K562 (cell line): ENCODE data around the gene VASH1. TPM values are rescaled to one million over a fixed set of nuclear protein-coding genes. Genes with fewer than 3 reads are reported as not detected.

Source experiments
- ATAC-seq: fragments of 200-7000 bp; cut with Tn5 transposase; 3 replicates; pipeline ENCODE4 v1.9.1; 2020; ENCODE audit warnings: moderate library complexity
- BruUV-seq: library from RNA; stranded (reverse); fragments of 400-500 nt; replicated peaks from 2 replicates; lab custom pipeline; 2021; lab: Mats Ljungman, UMichigan
- CTCF ChIA-PET: fragments of 300-600 bp; formaldehyde crosslinking; extraction: SDS; loops from one replicate; lab custom pipeline; 2021; ENCODE audit warnings: low intra/inter-chr PET ratio; lab: Yijun Ruan, JAX
- POLR2A ChIA-PET: fragments of 300-600, 350-650 bp; sonication (Branson Sonifier 250); formaldehyde crosslinking; extraction: SDS; loops from one replicate; lab custom pipeline; 2021; ENCODE audit warnings: antibody characterized with exemption, inconsistent platforms; lab: Yijun Ruan, JAX
- DNase-seq, 4 experiments: peaks; one replicate each; pipeline versions ENCODE4 v3.0.0 to v3.0.0-alpha.2; 2011 to 2018; ENCODE audit warnings: low spot score in 3 of 4, mixed read lengths in 3 of 4; ENCODE audit errors: extremely low read depth in 1 of 4
- FAIRE-seq: peaks from 2 replicates; lab custom pipeline; 2011; peaks lifted over from hg19 to GRCh38; lab: Jason Lieb, UNC
- H2AFZ ChIP-seq: 2 replicates; pipeline ENCODE4 v1.6.0; 2011; ENCODE audit warnings: low read depth, low read length, control low read depth, inconsistent platforms
- H3K27ac ChIP-seq: fragments of 200-600 bp; 3 replicates; pipeline ENCODE4 v1.8.0; 2011; ENCODE audit warnings: low read depth, mild to moderate bottlenecking, control low read depth, inconsistent platforms, low read length, moderate library complexity, mixed read lengths; ENCODE audit errors: extremely low read depth
- H3K27me3 ChIP-seq, 2 experiments: fragments of 300-600 bp in 1 of 2; 2 replicates in 1 of 2; 3 replicates in 1 of 2; pipeline versions ENCODE4 v1.6.0 to v1.8.0; 2011; ENCODE audit warnings: inconsistent platforms in 2 of 2, low read length in 2 of 2, mild to moderate bottlenecking in 1 of 2, mixed read lengths in 1 of 2, moderate library complexity in 1 of 2; ENCODE audit not compliant: control insufficient read depth in 2 of 2, insufficient read depth in 2 of 2
- H3K36me3 ChIP-seq: fragments of 300-600 bp; 3 replicates; pipeline ENCODE4 v1.8.0; 2011; ENCODE audit warnings: mild to moderate bottlenecking, low read length, inconsistent platforms; ENCODE audit not compliant: control insufficient read depth, insufficient read depth
- H3K4me1 ChIP-seq, 2 experiments: fragments of 200-600 bp in 1 of 2; replicated peaks in 1 of 2; 2 replicates in 1 of 2; 3 replicates in 1 of 2; pipeline versions ENCODE4 v1.5.1 to v1.8.0; 2011; ENCODE audit warnings: inconsistent platforms in 2 of 2, low read length in 2 of 2, mild to moderate bottlenecking in 1 of 2, mixed read lengths in 1 of 2, moderate library complexity in 1 of 2; ENCODE audit not compliant: control insufficient read depth in 2 of 2, insufficient read depth in 2 of 2
- H3K4me2 ChIP-seq: 2 replicates; pipeline ENCODE4 v1.6.1; 2011; ENCODE audit warnings: low read length, control low read depth, inconsistent platforms, mixed read lengths; ENCODE audit not compliant: insufficient read depth
- H3K4me3 ChIP-seq: fragments of 200-600 bp; sonication (generic), shearing (Covaris generic); 2 replicates; pipeline ENCODE4 v1.5.1; 2016; ENCODE audit warnings: control low read depth, inconsistent platforms
- H3K79me2 ChIP-seq: fragments of 200-600 bp; 3 replicates; pipeline ENCODE4 v1.8.0; 2011; ENCODE audit warnings: low read length, inconsistent platforms; ENCODE audit not compliant: control insufficient read depth, insufficient read depth
- H3K9ac ChIP-seq, 2 experiments: 2 replicates each; pipeline versions ENCODE4 v1.6.0 to v1.6.1; 2011; ENCODE audit warnings: low read depth in 2 of 2, low read length in 2 of 2, control low read depth in 1 of 2, inconsistent platforms in 1 of 2, mild to moderate bottlenecking in 1 of 2, mixed read lengths in 1 of 2; ENCODE audit not compliant: insufficient read depth in 1 of 2
- H3K9me1 ChIP-seq: one replicate; pipeline ENCODE4 v1.6.0; 2011; ENCODE audit warnings: inconsistent platforms, mild to moderate bottlenecking, low read length, moderate library complexity; ENCODE audit not compliant: control insufficient read depth, insufficient read depth
- H3K9me3 ChIP-seq: replicated peaks from 2 replicates; pipeline ENCODE4 v1.5.1; 2011; ENCODE audit warnings: low read depth, low read length, inconsistent platforms; ENCODE audit not compliant: control insufficient read depth, insufficient read depth
- H4K20me1 ChIP-seq: replicated peaks from 2 replicates; pipeline ENCODE4 v1.6.1; 2011; ENCODE audit warnings: low read length, inconsistent platforms, mixed read lengths; ENCODE audit not compliant: control insufficient read depth, insufficient read depth
- HDGF ChIP-seq: fragments of 450-650 bp; IDR thresholded peaks from 2 replicates; pipeline ENCODE4 v1.6.1; 2016
- PTTG1 ChIP-seq: fragments of 450-650 bp; IDR thresholded peaks from 2 replicates; pipeline ENCODE4 v1.6.1; 2016; ENCODE audit warnings: low read depth, mild to moderate bottlenecking, missing genetic modification characterization, missing compliant biosample characterization
- SMARCB1 ChIP-seq: IDR thresholded peaks from 2 replicates; pipeline ENCODE4 v1.6.1; 2011; ENCODE audit warnings: improper control_type of control experiment, low read depth; ENCODE audit not compliant: insufficient read length
- WGBS: fragments of 100-300 bp; shearing (Covaris generic); methylation state at CpG from one replicate; pipeline ENCODE4 v1.1.6; 2016; ENCODE audit warnings: low coverage, mixed read lengths; ENCODE audit not compliant: insufficient coverage; ENCODE audit errors: missing lambda C conversion rate; 5-methylcytosine and 5-hydroxymethylcytosine counted together
- in situ Hi-C: fragments of 300-500 bp; cut with MboI; formaldehyde crosslinking; loops from 4 replicates; pipeline ENCODE4 v1.15.0; 2018; ENCODE audit warnings: inconsistent platforms, mixed read lengths
- intact Hi-C: fragments of 100-400 bp; cut with micrococcal nuclease; formaldehyde crosslinking; loops from 2 replicates; pipeline ENCODE4 v1.14.2; 2022
- polyA plus RNA-seq, 8 experiments: library from polyadenylated mRNA; depleted of rRNA in 4 of 8; stranded (reverse) in 5 of 8; unstranded in 3 of 8; fragments of >200 nt; fragmentation: Nextera tagmentation in 2 of 8; fragmentation: Illumina TruSeq in 1 of 8; extraction: Ambion mirVana in 2 of 8; extraction: Trizol in 1 of 8; gene quantifications; 2 replicates each; pipeline versions ENCODE4 v1.2.1 to v1.2.3, GENCODE V29; 2011 to 2014; ENCODE audit warnings: inconsistent platforms in 1 of 8, missing spikeins in 1 of 8
- total RNA-seq, 7 experiments: library from RNA; depleted of rRNA in 6 of 7; stranded (reverse); fragments of >200 nt in 6 of 7; fragmentation: Illumina TruSeq in 2 of 7; extraction: Trizol in 2 of 7; gene quantifications; 2 replicates each; pipeline versions ENCODE4 v1.2.1 to v1.2.3, GENCODE V29; 2011 to 2021; ENCODE audit warnings: low replicate concordance in 1 of 7
- TF ChIP-seq, protein P1 (sequence below): fragments of 450-650 bp; IDR thresholded peaks from 2 replicates; pipeline ENCODE4 v1.6.1; 2016; ENCODE audit warnings: borderline replicate concordance

VASH1 gene
- total and polyA plus RNA-seq, 9 of the 15 experiments (the other 6 are each of a cell fraction or from before 2014, with no cell fraction given), result 0.01 to 0.43 (median 0.13) TPM; not detected in 1

DNA sequence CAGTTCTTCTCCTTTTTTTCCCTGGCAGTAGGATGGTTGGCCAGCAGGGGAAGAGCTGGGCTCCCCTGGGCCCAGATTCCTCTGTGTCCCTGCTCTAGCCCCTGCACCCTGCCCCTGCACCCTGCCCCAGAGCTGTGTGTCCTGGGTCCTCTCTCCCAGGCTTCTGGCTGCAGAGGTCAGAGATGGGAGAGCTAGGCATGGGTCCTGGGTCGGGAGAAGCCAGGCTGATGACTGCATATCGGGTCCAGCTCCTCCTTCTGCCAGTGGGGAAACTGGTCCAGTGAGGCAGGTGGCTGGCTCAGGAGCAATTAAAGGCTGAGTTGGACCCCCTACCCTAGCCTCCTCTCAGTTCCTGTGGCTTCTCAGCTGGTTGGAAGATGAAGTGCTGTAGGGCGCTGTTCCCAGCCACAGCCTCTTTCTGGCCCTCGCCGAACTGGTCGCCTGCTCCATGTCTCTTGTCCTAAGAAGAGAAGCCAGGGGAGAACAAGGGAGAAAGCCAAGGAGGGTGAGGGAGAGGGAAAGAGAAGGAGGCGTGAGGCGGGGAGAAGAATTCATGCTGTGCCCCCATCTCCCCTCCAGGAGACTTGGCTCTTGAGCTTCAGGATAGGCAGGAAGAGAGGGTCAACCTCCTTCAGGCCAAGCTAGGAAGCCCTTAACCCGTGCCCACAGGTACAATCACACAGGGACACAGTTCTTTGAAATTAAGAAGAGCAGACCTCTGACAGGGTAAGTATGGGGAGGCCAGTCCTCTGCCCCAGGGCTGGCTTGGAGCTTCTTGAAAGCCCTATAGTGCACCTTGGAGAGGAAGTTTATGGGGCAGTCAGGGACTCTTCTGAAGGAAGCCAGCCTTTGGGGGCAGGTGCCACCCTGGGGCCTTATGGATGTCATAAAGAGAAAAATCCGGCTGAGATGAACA lies 9.5 kb downstream of the VASH1 start:
- Histone ChIP-seq H3K79me2 (no peaks in the 10 kb centered on the region), H3K9me1 (peaks cover 4% of the 10 kb centered on the region), H3K9me3 (no peaks in the 10 kb centered on the region), H3K4me1 (peaks cover 36 to 48% of the 10 kb centered on the region in 2 experiments), H3K36me3 (no peaks in the 10 kb centered on the region), H3K4me2 (no peak overlapping the region), H3K27ac (no peak overlapping the region), H3K9ac (no peak overlapping the region), H2AFZ (no peak overlapping the region), H4K20me1 (no peaks in the 10 kb centered on the region), H3K4me3 (no peak overlapping the region), H3K27me3 (no peaks in the 10 kb centered on the region)
- POLR2A ChIA-PET, result no interaction called here
- TF ChIP-seq, protein P1, sequence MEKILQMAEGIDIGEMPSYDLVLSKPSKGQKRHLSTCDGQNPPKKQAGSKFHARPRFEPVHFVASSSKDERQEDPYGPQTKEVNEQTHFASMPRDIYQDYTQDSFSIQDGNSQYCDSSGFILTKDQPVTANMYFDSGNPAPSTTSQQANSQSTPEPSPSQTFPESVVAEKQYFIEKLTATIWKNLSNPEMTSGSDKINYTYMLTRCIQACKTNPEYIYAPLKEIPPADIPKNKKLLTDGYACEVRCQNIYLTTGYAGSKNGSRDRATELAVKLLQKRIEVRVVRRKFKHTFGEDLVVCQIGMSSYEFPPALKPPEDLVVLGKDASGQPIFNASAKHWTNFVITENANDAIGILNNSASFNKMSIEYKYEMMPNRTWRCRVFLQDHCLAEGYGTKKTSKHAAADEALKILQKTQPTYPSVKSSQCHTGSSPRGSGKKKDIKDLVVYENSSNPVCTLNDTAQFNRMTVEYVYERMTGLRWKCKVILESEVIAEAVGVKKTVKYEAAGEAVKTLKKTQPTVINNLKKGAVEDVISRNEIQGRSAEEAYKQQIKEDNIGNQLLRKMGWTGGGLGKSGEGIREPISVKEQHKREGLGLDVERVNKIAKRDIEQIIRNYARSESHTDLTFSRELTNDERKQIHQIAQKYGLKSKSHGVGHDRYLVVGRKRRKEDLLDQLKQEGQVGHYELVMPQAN, result no peak
- TF ChIP-seq HDGF, result no peak
- TF ChIP-seq PTTG1 (tag), result no peak
- no peak for TF ChIP-seq SMARCB1
- in situ Hi-C loops, result no loop called here
- WGBS, result 33% methylated on average over 3 of the region's 10 CpGs
- no peak for ATAC-seq
- BruUV-seq, result no TSS peak
- DNase-seq, result no peak
- CTCF ChIA-PET, result no interaction called here
- intact Hi-C loops, result no loop called here
- FAIRE-seq, result no peak
